T follicular helper cell (primary cell): ENCODE results near the gene SMOC1.

Experiments
- DNase-seq: peaks from one replicate; pipeline ENCODE4 v3.0.0-alpha.2; 2020; ENCODE audit warnings: low read depth

Gene SMOC1

DNA sequence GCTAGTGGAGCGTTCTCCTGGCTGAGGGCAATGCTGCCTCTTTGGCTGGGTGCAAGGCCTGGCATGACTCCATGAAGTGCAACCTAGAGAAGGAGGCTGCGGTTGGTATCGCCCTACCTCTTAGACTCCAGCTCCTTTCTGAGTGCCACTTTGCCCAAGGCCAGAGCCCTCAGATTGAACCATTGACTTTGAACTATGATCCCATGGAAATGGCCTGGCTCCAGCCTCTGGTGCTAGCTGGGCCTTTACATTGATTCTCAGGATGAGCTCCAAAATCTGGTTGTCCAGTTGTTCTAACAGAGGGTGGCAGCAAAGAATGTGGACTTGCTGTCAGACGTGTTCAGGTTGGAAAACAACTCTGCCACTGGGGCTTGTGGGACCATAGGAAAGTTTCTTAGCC is 16.1 kb upstream of the SMOC1 start:
- DNase-seq, result no peak

- DNase-seq, result no peak
Measured at GRCh38 chr14:69865701-69866365, 13.4 kb upstream of the SMOC1 start.

GRCh38 chr14:69868363-69868963 is 10.8 kb upstream of the SMOC1 start:
- DNase-seq, result no peak

GRCh38 chr14:69870613-69871012 is 8.6 kb upstream of the SMOC1 start:
- DNase-seq, result no peak

GRCh38 chr14:69873877-69874780 is 5.1 kb upstream of the SMOC1 start:
- DNase-seq, result no peak

DNA sequence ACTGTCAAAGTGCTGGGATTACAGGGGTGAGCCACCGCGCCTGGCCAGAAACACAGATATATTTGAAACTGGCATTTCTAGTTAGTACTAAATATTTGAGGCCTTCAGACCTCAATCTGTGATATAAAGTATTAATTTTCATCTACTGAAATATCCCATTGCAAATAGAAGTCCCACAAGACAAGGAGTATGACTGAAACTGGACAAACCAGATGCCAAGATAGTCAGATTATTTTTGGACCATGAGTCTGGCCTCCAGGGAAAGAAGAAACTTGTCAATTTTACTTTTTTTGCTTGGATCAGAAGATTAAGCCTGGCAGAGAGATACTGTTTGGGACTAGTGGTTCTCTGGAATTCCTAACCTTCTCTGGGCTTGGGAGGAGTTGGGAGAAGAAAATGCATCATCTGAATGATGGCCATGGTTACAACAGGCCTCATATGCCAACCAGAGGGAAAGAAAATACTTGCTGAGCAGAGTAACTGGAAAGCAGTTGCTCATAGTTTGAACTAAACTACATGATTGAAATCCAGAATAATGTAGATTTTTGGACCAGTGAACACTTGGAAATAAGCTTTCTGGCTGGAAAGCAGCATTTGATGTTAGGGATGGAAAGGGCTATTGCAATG is 2.9 kb upstream of the SMOC1 start:
- DNase-seq, result no peak

GRCh38 chr14:69876848-69877306 is 2.3 kb upstream of the SMOC1 start:
- DNase-seq, result no peak

- DNase-seq, result no peak
Measured at GRCh38 chr14:69877492-69877891, 1.7 kb upstream of the SMOC1 start.

- DNase-seq, result no peak
Measured at GRCh38 chr14:69878251-69878650, 965 bp upstream of the SMOC1 start.

- DNase-seq, result no peak
Measured at GRCh38 chr14:69880044-69880487, 850 bp downstream of the SMOC1 start.

DNA sequence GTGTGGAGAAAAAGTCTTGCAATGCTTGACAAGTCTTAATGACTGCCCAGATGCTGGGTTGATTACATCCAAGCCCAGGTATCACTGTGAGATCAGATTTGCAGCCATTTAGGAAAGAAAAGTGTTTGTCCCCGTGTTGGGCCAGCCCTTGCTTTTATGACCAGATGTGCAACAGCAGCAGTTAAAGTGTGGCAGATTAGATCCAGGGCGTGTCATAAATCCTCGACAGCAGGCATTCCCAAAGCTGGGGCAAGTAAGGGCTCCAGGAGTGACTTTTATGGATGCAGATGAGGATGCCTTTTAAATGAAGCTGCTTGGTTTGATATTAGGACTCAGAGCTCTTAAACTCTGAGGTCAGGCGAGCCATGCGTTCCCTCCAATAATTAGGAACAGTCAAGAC is 1.7 kb downstream of the SMOC1 start:
- DNase-seq, result no peak

- no peak for DNase-seq
Measured at GRCh38 chr14:69882116-69882864, 3.1 kb downstream of the SMOC1 start.

GRCh38 chr14:69882915-69883314 is 3.7 kb downstream of the SMOC1 start:
- no peak for DNase-seq

- DNase-seq, result no peak
Measured at GRCh38 chr14:69886453-69887242, 7.4 kb downstream of the SMOC1 start.

DNA sequence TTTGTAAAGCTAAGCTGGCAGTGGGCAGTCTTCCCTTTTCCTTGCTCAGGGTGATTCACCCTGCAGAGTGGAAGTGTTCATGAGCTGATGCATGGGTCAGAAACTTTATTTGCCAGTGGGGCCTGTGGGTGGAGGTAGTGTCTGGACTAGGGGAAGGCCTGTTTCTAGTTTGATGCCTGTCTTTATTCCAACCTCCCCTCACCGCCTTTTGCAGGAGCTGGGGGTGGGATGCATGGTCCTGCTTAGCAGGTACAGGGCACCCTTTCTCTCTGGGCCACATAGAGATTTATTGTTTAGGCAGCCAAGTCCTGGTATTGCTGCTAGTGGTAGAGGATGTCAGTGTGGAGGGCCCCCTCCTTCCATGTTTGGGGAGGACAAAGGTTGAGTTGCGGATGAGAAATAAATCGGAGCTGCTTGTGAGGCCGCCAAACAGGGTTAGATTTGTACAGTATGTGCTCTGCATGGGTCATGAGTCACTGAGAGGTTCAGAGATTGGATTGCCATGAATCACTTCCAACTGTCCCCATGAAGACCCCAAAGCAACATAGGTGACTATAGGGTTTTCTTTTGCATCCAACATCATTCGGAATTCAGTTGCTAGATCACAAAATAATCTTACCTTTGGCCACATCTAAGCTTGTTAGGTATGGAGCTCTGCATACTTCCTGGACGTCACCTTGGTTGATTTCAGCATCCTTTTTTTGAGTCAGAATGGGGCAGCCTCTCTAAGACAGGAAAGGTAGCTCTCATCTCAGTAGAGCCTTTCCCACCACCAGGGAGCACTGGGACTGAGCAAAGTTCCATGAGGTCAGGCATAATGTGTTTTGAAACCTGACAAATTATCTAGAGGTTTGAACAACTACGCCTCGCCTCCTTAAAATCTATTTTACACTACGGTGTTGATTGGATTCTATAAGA is 8.8 kb downstream of the SMOC1 start:
- DNase-seq, result no peak

GRCh38 chr14:69891422-69891821 is 12.2 kb downstream of the SMOC1 start:
- no peak for DNase-seq

DNA sequence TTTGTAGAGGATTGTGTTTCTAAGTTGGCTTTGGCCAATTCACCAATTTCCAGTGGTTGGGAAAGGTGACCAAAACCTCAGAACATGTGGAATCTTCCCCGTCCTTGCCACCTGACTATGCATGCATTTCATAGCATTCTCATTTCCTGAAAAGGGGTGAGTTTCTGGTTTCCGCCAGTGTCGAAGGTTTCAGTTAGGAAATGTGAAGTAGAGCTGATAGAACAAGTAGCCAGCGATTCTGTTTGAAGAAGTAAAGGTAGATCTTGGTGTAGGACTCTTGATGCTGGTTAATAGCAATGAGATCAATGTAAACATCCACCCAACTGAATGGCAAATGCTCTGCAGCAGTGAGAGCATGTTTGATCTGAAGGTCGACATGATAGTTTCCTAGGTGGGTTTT is 15.9 kb downstream of the SMOC1 start:
- DNase-seq, result no peak

DNA sequence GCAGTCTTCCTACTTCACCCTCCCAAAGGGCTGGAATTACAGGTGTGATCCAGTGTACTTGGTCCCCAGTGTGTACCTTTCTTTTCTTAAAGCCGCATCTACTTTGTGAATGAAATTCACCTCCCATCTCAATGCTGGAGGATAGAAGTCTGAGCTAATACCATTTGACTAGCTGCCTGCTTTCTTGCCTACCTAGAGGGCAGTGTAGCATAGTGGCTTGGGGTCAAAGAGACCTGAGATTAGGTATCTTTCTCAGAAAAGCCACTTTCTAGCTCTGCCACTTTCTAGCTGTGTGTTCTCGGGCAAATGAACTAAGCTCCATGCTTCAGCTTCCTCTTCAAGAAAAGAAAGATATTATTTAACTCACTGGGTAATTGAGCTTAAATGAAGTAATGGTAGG is 16.9 kb downstream of the SMOC1 start:
- DNase-seq, result no peak

- no peak for DNase-seq
Measured at GRCh38 chr14:69896972-69897371, 17.8 kb downstream of the SMOC1 start.

GRCh38 chr14:69900603-69901002 is 21.4 kb downstream of the SMOC1 start:
- DNase-seq, result no peak
